Stimulated activated CD8-positive, alpha-beta memory T cell treated with anti-CD3 and anti-CD28 coated beads, Interleukin-7, amount 100 ng/mL, for 48 hours (primary cell): ENCODE data around the gene POC1B.

Experiments
- DNase-seq, 2 donors: peaks; one replicate each; pipeline ENCODE4 v3.0.0-alpha.2; 2020; ENCODE audit warnings: low read depth in 1 of 2; ENCODE audit errors: extremely low read depth in 1 of 2

Gene POC1B

GRCh38 chr12:89424389-89424788 lies 101.5 kb downstream of the POC1B start:
- DNase-seq = no peak

GRCh38 chr12:89421092-89421835 lies 104.6 kb downstream of the POC1B start:
- DNase-seq = no peak

GRCh38 chr12:89418228-89418910 lies 107.5 kb downstream of the POC1B start:
- no peak for DNase-seq

GRCh38 chr12:89417246-89417977 lies 108.4 kb downstream of the POC1B start:
- no peak for DNase-seq

GRCh38 chr12:89416049-89416792 lies 109.6 kb downstream of the POC1B start:
- DNase-seq = no peak

GRCh38 chr12:89414851-89415250 lies 111.0 kb downstream of the POC1B start:
- no peak for DNase-seq

- no peak for DNase-seq
Measured at GRCh38 chr12:89414322-89414721, 111.5 kb downstream of the POC1B start.

- DNase-seq = no peak
Measured at GRCh38 chr12:89413234-89413633, 112.6 kb downstream of the POC1B start.

- DNase-seq = no peak
Measured at GRCh38 chr12:89412665-89413064, 113.2 kb downstream of the POC1B start.

- DNase-seq = no peak
Measured at GRCh38 chr12:89411846-89412245, 114.0 kb downstream of the POC1B start.

GRCh38 chr12:89411234-89411633 lies 114.6 kb downstream of the POC1B start:
- no peak for DNase-seq

GRCh38 chr12:89405626-89406345 lies 120.1 kb downstream of the POC1B start:
- no peak for DNase-seq

- no peak for DNase-seq
Measured at GRCh38 chr12:89401433-89402058, 124.3 kb downstream of the POC1B start.

- no peak for DNase-seq
Measured at GRCh38 chr12:89400415-89400814, 125.4 kb downstream of the POC1B start.

GRCh38 chr12:89395712-89396111 lies 130.1 kb downstream of the POC1B start:
- no peak for DNase-seq

GRCh38 chr12:89393551-89394121 lies 132.2 kb downstream of the POC1B start:
- no peak for DNase-seq

GRCh38 chr12:89392391-89392790 lies 133.5 kb downstream of the POC1B start:
- DNase-seq = no peak

- no peak for DNase-seq
Measured at GRCh38 chr12:89391726-89392336, 134.0 kb downstream of the POC1B start.
